Pancreas (tissue), 10 donors: Measurements from ENCODE around the gene TJP3. TPM values are rescaled to one million over a fixed set of nuclear protein-coding genes. Genes with fewer than 3 reads are reported as not detected.
A peak's percentile ranks its signal among the peaks of the same experiment; 100 is the strongest.

ENCODE experiments used
- ATAC-seq, 4 donors: fragments of 200-7000 bp; cut with Tn5 transposase; one replicate each; pipeline versions ENCODE4 v1.8.0 to v1.9.1; 2020; ENCODE audit warnings: mild to moderate bottlenecking in 4 of 4, moderate library complexity in 4 of 4
- DNase-seq, 6 donors: peaks; one replicate each; pipeline ENCODE4 v3.0.0-alpha.2; 2020
- FAIRE-seq: peaks from 2 replicates; lab custom pipeline; 2012; peaks lifted over from hg19 to GRCh38; lab: Jason Lieb, UNC
- H3K27ac ChIP-seq, 4 donors: fragments of 200-600 bp; sonication (generic); 1 replicate in 3 of 4; 2 replicates in 1 of 4; pipeline versions ENCODE4 v1.5.0 to v1.8.0; 2020
- H3K27me3 ChIP-seq, 4 donors: fragments of 200-600 bp; one replicate each; pipeline ENCODE4 v1.8.0; 2021
- H3K36me3 ChIP-seq, 3 donors: fragments of 200-600 bp; sonication (generic) in 1 of 3; one replicate each; pipeline versions ENCODE4 v1.5.0 to v1.8.0; 2020 to 2021
- H3K4me1 ChIP-seq, 3 donors: fragments of 200-600 bp; one replicate each; pipeline ENCODE4 v1.8.0; 2021
- H3K4me3 ChIP-seq, 4 donors: fragments of 200-600 bp; sonication (generic) in 2 of 4; one replicate each; pipeline versions ENCODE4 v1.5.0 to v1.8.0; 2020 to 2021
- H3K9me3 ChIP-seq, 4 donors: fragments of 200-600 bp; one replicate each; pipeline ENCODE4 v1.8.0; 2021
- CTCF ChIP-seq, 4 donors: fragments of 200-600 bp; sonication (generic) in 3 of 4; IDR thresholded peaks; one replicate each; pipeline versions ENCODE4 v1.5.0 to v1.8.0; 2021; ENCODE audit warnings: antibody characterized with exemption in 4 of 4
- WGBS, 2 donors: extraction: QIAGEN DNeasy Blood & Tissue Kit; methylation state at CpG; one replicate each; pipeline ENCODE4 v1.1.7; 2013; 5-methylcytosine and 5-hydroxymethylcytosine counted together
- intact Hi-C, 3 donors: fragments of 100-400 bp; cut with DNase I; formaldehyde crosslinking; loops; one replicate each; pipeline versions ENCODE4 v1.11.1 to v1.14.2; 2022
- polyA plus RNA-seq, 2 donors: library from polyadenylated mRNA; stranded (reverse); fragments of 200-250 nt; gene quantifications; one replicate each; pipeline ENCODE4 v1.2.3, GENCODE V29; 2013
- total RNA-seq, 6 donors: library from RNA; stranded (reverse); fragmentation: NEBNext Ultra II Directional in 4 of 6; extraction: Animal tissue kit (Norgen Biotek cat#: 25700) in 4 of 6; gene quantifications; one replicate each; pipeline versions ENCODE4 v1.2.1 to v1.2.4, GENCODE V29; 2021 to 2023
- donor health status: healthy with polysubstance abuse.
- donor health status: DM: no; HTN: no; CAD: no; lungs with moderate emphysema.
- donor health status: DM: no; HTN: no; CAD: no.
- donor health status: control.
- donor health status: control.
- donor health status: Bipolar disorder and iron deficiency.
- donor health status: DM: yes; HTN: yes; CAD: no.
- donor health status: DM: no; HTN: no; CAD: no.
- donor health status: DM: no; HTN: no; CAD: no.
- donor health status: DM: yes; HTN: yes; CAD: no.

The TJP3 gene
- total and polyA plus RNA-seq, 8 donors: 9.2 to 36.0 (median 15.8) TPM

- Histone ChIP-seq H3K4me1 (no peaks in the 10 kb centered on the region), H3K9me3 (no peaks in the 10 kb centered on the region), H3K27me3 (no peaks in the 10 kb centered on the region), H3K4me3 (no peak within 1 kb of the TSS), H3K36me3 (peaks cover 0 to 7% (median 0%) of the 10 kb centered on the region in 3 donors), H3K27ac (no peak within 1 kb of the TSS)
- 31 to 32% methylated on average over 23 of the region's 23 CpGs for WGBS, 2 donors
- TF ChIP-seq CTCF (IDR thresholded peaks at IDR 0.05): no peak
- ATAC-seq: peak in 1 of 4 donors; percentile 14
- no peak for FAIRE-seq
- intact Hi-C loops: no loop called here
- DNase-seq: peak in 1 of 6 donors; percentile 68
Measured at GRCh38 chr19:3771906-3772455, 63.8 kb downstream of the TJP3 start, which contains the start of gene RAX2. Gene RAX2 (minus strand): TSS chr19:3772228. CDS start chr19:3771742, 486 bp downstream.

- Histone ChIP-seq H3K27ac (no peak overlapping the region), H3K4me3 (no peak overlapping the region), H3K9me3 (no peaks in the 10 kb centered on the region), H3K27me3 (no peaks in the 10 kb centered on the region), H3K36me3 (no peaks in the 10 kb centered on the region), H3K4me1 (no peaks in the 10 kb centered on the region)
- FAIRE-seq (no peak), ATAC-seq (no peak), DNase-seq (no peak)
- intact Hi-C loops: no loop called here
- no peak for TF ChIP-seq CTCF (IDR thresholded peaks at IDR 0.05)
- 82 to 83% methylated on average over 12 of the region's 12 CpGs for WGBS, 2 donors
Measured at GRCh38 chr19:3773814-3774515, 65.8 kb downstream of the TJP3 start.

GRCh38 chr19:3774621-3775373 lies 66.6 kb downstream of the TJP3 start:
- ATAC-seq (no peak), FAIRE-seq (no peak), DNase-seq (no peak)
- intact Hi-C loops: no loop called here
- no peaks in the 10 kb centered on the region for H3K36me3 ChIP-seq
- no peaks in the 10 kb centered on the region for H3K27me3 ChIP-seq
- WGBS, 2 donors: 67 to 78% methylated on average over 25 of the region's 25 CpGs
- H3K27ac ChIP-seq: no peak overlapping the region
- H3K4me3 ChIP-seq: no peak overlapping the region
- H3K4me1 ChIP-seq: no peaks in the 10 kb centered on the region
- no peak for TF ChIP-seq CTCF (IDR thresholded peaks at IDR 0.05)
- no peaks in the 10 kb centered on the region for H3K9me3 ChIP-seq

GRCh38 chr19:3775374-3775711 lies 67.2 kb downstream of the TJP3 start:
- no peak for FAIRE-seq
- Histone ChIP-seq H3K36me3 (no peaks in the 10 kb centered on the region), H3K4me3 (no peak overlapping the region), H3K27ac (no peak overlapping the region), H3K4me1 (no peaks in the 10 kb centered on the region), H3K9me3 (no peaks in the 10 kb centered on the region), H3K27me3 (no peaks in the 10 kb centered on the region)
- DNase-seq: no peak
- no peak for TF ChIP-seq CTCF (IDR thresholded peaks at IDR 0.05)
- intact Hi-C loops: no loop called here
- no peak for ATAC-seq
- WGBS, 2 donors: 51 to 74% methylated on average over 2 of the region's 2 CpGs
